ENCODE data around the gene MRPL24. TPM values are rescaled to one million over a fixed set of nuclear protein-coding genes. Genes with fewer than 3 reads are reported as not detected.

The MRPL24 gene
- total and polyA plus RNA-seq, 2 donors, result 53.8 to 59.0 TPM

DNA sequence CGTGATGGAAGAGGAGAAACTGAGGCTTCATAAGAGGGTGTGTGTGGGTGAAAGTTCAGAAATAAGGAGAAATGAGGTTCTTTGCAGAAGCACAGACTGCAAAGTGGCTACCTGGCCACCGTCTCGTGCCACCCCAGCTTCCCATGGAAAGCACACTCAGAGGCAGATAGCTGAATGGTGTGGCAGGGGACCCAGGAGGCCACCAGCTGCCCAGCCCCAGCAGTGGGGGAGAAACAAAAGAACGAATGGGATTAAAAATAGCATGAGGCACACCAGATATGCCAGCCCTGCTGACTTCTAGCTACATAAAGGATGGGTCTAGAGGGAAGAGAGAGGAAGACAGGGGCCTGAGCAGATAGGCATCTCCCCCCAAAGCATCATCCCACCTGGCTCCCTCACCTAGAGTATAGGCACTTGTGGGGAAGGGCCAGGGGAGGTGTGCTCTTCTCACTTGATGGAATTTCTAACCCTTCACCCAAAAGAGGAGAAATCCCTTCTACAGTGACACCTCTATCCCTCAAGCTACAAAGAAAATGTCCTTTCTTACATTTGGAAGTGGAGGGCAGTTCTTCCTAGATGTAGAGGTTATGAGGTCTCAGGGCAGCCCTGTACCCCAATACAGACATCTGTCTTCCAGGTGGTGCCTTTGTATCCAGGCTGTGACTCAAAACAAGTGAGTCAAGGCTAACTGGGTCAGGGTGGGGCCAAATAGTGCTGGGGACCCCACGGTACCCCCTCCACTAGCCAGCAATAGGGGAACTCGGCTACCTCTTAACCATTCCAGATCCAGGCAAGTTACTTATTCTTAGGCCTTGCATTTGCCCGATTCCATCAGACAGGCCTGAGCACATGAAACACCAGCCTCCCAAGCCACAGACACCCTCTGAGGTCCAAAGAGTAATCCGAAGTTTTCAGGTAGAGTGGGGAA lies 7.1 kb upstream of the MRPL24 start:
- peak overlapping the region; percentile 66 to 95 for H3K4me3 ChIP-seq (ENCODE audit: low read length in 2 of 2)
- WGBS, result 25% methylated on average over 8 of the region's 8 CpGs

GRCh38 chr1:156746728-156747631 lies 6.1 kb upstream of the MRPL24 start:
- Histone ChIP-seq H3K36me3 (ENCODE audit: control insufficient read depth in 2 of 2, insufficient read depth in 2 of 2, low read length in 1 of 2) (peaks cover 27 to 48% of the 10 kb centered on the region in 2 donors), H3K27ac (ENCODE audit: low read depth in 1 of 2, low read length in 1 of 2) (peak overlapping the region; percentile 90 to 91), H3K4me3 (ENCODE audit: low read length in 2 of 2) (peak overlapping the region; percentile 41 to 44), H3K9me3 (ENCODE audit: control insufficient read depth in 2 of 2, insufficient read depth in 1 of 2, low read length in 1 of 2) (no peaks in the 10 kb centered on the region), H3K27me3 (ENCODE audit: control insufficient read depth in 2 of 2, insufficient read depth in 1 of 2, low read length in 1 of 2) (no peaks in the 10 kb centered on the region), H3K4me1 (ENCODE audit: control insufficient read depth in 2 of 2, insufficient read depth in 2 of 2, low read length in 2 of 2) (peaks cover 31 to 74% of the 10 kb centered on the region in 2 donors)
- peak in 3 of 9 donors; percentile 66 to 82 (median 68) for DNase-seq (ENCODE audit: low read depth in 6 of 9, low spot score in 9 of 9)
- 12% methylated on average over 24 of the region's 29 CpGs for WGBS

More for the DNA sequence above, 7.1 kb upstream of the MRPL24 start:
- Histone ChIP-seq H3K36me3 (ENCODE audit: control insufficient read depth in 2 of 2, insufficient read depth in 2 of 2, low read length in 1 of 2) (peaks cover 20 to 38% of the 10 kb centered on the region in 2 donors), H3K4me1 (ENCODE audit: control insufficient read depth in 2 of 2, insufficient read depth in 2 of 2, low read length in 2 of 2) (peaks cover 34 to 73% of the 10 kb centered on the region in 2 donors), H3K27ac (ENCODE audit: low read depth in 1 of 2, low read length in 1 of 2) (peak overlapping the region; percentile 85 to 90), H3K27me3 (ENCODE audit: control insufficient read depth in 2 of 2, insufficient read depth in 1 of 2, low read length in 1 of 2) (no peaks in the 10 kb centered on the region), H3K9me3 (ENCODE audit: control insufficient read depth in 2 of 2, insufficient read depth in 1 of 2, low read length in 1 of 2) (no peaks in the 10 kb centered on the region)
- DNase-seq (ENCODE audit: low read depth in 6 of 9, low spot score in 9 of 9), result peak in 1 of 9 donors; percentile 41

GRCh38 chr1:156746406-156746727 lies 5.5 kb upstream of the MRPL24 start:
- DNase-seq (ENCODE audit: low read depth in 6 of 9, low spot score in 9 of 9), result no peak
- Histone ChIP-seq H3K4me3 (ENCODE audit: low read length in 2 of 2) (peak overlapping the region in 1 of 2 donors; percentile 44), H3K36me3 (ENCODE audit: control insufficient read depth in 2 of 2, insufficient read depth in 2 of 2, low read length in 1 of 2) (peaks cover 27 to 54% of the 10 kb centered on the region in 2 donors), H3K27ac (ENCODE audit: low read depth in 1 of 2, low read length in 1 of 2) (peak overlapping the region; percentile 85 to 91), H3K4me1 (ENCODE audit: control insufficient read depth in 2 of 2, insufficient read depth in 2 of 2, low read length in 2 of 2) (peaks cover 32 to 78% of the 10 kb centered on the region in 2 donors), H3K27me3 (ENCODE audit: control insufficient read depth in 2 of 2, insufficient read depth in 1 of 2, low read length in 1 of 2) (no peaks in the 10 kb centered on the region), H3K9me3 (ENCODE audit: control insufficient read depth in 2 of 2, insufficient read depth in 1 of 2, low read length in 1 of 2) (no peaks in the 10 kb centered on the region)
- 84% methylated on average over 9 of the region's 9 CpGs for WGBS

- DNase-seq (ENCODE audit: low read depth in 6 of 9, low spot score in 9 of 9), result no peak
- no peaks in the 10 kb centered on the region for H3K9me3 ChIP-seq (ENCODE audit: control insufficient read depth in 2 of 2, insufficient read depth in 1 of 2, low read length in 1 of 2)
- no peak overlapping the region for H3K4me3 ChIP-seq (ENCODE audit: low read length in 2 of 2)
- H3K36me3 ChIP-seq (ENCODE audit: control insufficient read depth in 2 of 2, insufficient read depth in 2 of 2, low read length in 1 of 2), result peaks cover 27 to 55% of the 10 kb centered on the region in 2 donors
- 94% methylated on average over 3 of the region's 3 CpGs for WGBS
- H3K4me1 ChIP-seq (ENCODE audit: control insufficient read depth in 2 of 2, insufficient read depth in 2 of 2, low read length in 2 of 2), result peaks cover 33 to 80% of the 10 kb centered on the region in 2 donors
- H3K27ac ChIP-seq (ENCODE audit: low read depth in 1 of 2, low read length in 1 of 2), result no peak overlapping the region
- H3K27me3 ChIP-seq (ENCODE audit: control insufficient read depth in 2 of 2, insufficient read depth in 1 of 2, low read length in 1 of 2), result no peaks in the 10 kb centered on the region
Measured at GRCh38 chr1:156745881-156746280, 5.0 kb upstream of the MRPL24 start.

- Histone ChIP-seq H3K27me3 (ENCODE audit: control insufficient read depth in 2 of 2, insufficient read depth in 1 of 2, low read length in 1 of 2) (no peaks in the 10 kb centered on the region), H3K4me3 (ENCODE audit: low read length in 2 of 2) (no peak overlapping the region), H3K9me3 (ENCODE audit: control insufficient read depth in 2 of 2, insufficient read depth in 1 of 2, low read length in 1 of 2) (no peaks in the 10 kb centered on the region), H3K27ac (ENCODE audit: low read depth in 1 of 2, low read length in 1 of 2) (no peak overlapping the region), H3K36me3 (ENCODE audit: control insufficient read depth in 2 of 2, insufficient read depth in 2 of 2, low read length in 1 of 2) (peaks cover 27 to 53% of the 10 kb centered on the region in 2 donors), H3K4me1 (ENCODE audit: control insufficient read depth in 2 of 2, insufficient read depth in 2 of 2, low read length in 2 of 2) (peaks cover 30 to 78% of the 10 kb centered on the region in 2 donors)
- WGBS, result 81% methylated on average over 14 of the region's 14 CpGs
- no peak for DNase-seq (ENCODE audit: low read depth in 6 of 9, low spot score in 9 of 9)
Measured at GRCh38 chr1:156744786-156745419, 4.0 kb upstream of the MRPL24 start.

DNA sequence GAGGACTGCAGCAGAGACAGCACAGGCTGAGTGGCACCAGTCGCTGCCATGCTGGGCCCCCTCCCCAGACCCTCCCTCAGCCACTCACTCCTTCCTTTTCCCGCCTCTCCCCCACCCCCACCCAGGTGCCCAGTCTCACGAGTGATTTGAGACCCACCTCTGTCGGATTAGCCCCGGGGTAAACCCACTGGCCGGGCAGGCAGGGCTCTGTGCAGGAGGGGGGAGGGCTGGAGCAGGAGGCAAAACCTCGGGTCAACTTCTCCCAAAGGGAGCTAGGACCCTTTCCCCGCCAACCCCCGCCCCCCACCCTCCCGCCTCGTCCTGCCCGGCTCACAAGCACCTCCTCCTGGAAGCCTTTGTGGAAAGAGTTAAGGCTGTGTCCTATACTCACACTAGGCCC lies 3.5 kb upstream of the MRPL24 start:
- Histone ChIP-seq H3K4me3 (ENCODE audit: low read length in 2 of 2) (no peak overlapping the region), H3K27ac (ENCODE audit: low read depth in 1 of 2, low read length in 1 of 2) (no peak overlapping the region), H3K4me1 (ENCODE audit: control insufficient read depth in 2 of 2, insufficient read depth in 2 of 2, low read length in 2 of 2) (peaks cover 27 to 72% of the 10 kb centered on the region in 2 donors), H3K36me3 (ENCODE audit: control insufficient read depth in 2 of 2, insufficient read depth in 2 of 2, low read length in 1 of 2) (peaks cover 27 to 47% of the 10 kb centered on the region in 2 donors), H3K27me3 (ENCODE audit: control insufficient read depth in 2 of 2, insufficient read depth in 1 of 2, low read length in 1 of 2) (no peaks in the 10 kb centered on the region), H3K9me3 (ENCODE audit: control insufficient read depth in 2 of 2, insufficient read depth in 1 of 2, low read length in 1 of 2) (no peaks in the 10 kb centered on the region)
- no peak for DNase-seq (ENCODE audit: low read depth in 6 of 9, low spot score in 9 of 9)
- WGBS, result 87% methylated on average over 12 of the region's 12 CpGs

DNA sequence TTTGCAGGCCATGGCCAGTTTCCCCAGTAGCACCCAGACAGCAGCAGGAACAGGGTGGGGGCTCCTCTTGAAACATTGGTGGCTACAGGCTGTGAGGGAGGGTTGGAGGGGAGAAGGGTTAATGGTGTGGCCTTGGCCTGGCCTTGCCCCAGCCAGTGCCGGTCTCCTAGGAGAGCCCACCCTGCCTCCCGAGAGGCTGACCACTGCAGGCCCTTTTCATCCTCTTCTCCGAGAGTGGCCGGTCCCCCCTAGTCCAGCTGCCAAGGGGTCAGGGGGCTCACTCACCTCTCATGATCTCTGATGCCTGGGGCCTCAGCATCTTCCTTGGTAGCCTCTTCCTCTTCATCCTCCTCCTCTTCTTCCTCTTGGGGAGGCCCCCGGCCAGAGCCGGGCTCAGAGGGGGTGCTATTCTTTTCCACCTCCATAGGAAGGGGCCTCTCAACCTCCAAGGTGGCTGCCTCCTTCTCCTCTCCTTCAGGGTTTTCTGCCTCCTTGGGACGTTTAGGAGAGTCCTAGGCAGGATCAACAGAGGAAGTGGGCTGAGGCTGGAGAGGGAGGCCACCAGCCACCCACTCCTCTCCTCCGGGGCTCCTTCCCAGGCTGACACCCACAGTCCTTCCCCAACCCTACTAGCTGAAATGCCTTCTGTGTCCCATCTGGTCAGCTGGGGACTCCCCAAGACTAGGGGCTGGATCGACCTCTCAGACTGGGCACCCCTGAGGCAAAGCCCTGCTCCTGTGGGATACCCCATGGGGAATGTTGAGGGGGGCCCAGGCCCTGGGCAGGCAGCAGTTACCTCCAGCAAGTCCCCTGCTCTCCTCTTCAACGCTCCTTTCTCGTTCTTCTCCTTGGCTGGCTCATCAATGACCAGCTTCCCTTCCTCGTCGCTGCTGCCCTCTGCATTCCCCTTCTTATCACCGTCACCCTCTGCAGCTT lies 2.7 kb upstream of the MRPL24 start:
- Histone ChIP-seq H3K4me1 (ENCODE audit: control insufficient read depth in 2 of 2, insufficient read depth in 2 of 2, low read length in 2 of 2) (peaks cover 20 to 65% of the 10 kb centered on the region in 2 donors), H3K36me3 (ENCODE audit: control insufficient read depth in 2 of 2, insufficient read depth in 2 of 2, low read length in 1 of 2) (peaks cover 27 to 50% of the 10 kb centered on the region in 2 donors), H3K4me3 (ENCODE audit: low read length in 2 of 2) (no peak overlapping the region), H3K27me3 (ENCODE audit: control insufficient read depth in 2 of 2, insufficient read depth in 1 of 2, low read length in 1 of 2) (no peaks in the 10 kb centered on the region), H3K27ac (ENCODE audit: low read depth in 1 of 2, low read length in 1 of 2) (no peak overlapping the region), H3K9me3 (ENCODE audit: control insufficient read depth in 2 of 2, insufficient read depth in 1 of 2, low read length in 1 of 2) (no peaks in the 10 kb centered on the region)
- 94% methylated on average over 14 of the region's 14 CpGs for WGBS
- DNase-seq (ENCODE audit: low read depth in 6 of 9, low spot score in 9 of 9), result no peak

DNA sequence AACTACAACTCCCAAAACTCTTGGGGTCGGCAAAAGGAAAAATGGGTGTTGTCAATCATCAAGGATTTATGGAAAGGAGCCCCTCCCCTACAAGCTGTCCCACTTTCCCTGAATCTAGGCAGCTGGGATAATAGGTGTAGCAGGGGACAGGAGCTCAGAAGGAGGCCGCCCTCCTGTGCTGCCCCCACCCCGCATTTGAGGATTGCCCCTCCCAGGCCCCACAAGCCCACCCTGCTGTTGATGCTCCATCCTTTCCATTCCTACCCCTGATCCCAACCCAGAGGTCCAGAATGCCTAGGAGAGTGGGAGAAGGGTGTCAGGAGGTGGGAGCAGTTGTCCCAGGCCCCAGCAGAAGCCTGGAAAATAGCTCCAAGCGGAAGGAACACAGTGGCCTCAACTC lies 1.9 kb upstream of the MRPL24 start:
- DNase-seq (ENCODE audit: low read depth in 6 of 9, low spot score in 9 of 9), result no peak
- peaks cover 12 to 57% of the 10 kb centered on the region in 2 donors for H3K4me1 ChIP-seq (ENCODE audit: control insufficient read depth in 2 of 2, insufficient read depth in 2 of 2, low read length in 2 of 2)

More for the DNA sequence above, 1.9 kb upstream of the MRPL24 start:
- H3K4me3 ChIP-seq (ENCODE audit: low read length in 2 of 2), result no peak overlapping the region
- H3K9me3 ChIP-seq (ENCODE audit: control insufficient read depth in 2 of 2, insufficient read depth in 1 of 2, low read length in 1 of 2), result no peaks in the 10 kb centered on the region
- WGBS, result 98% methylated on average over 4 of the region's 4 CpGs
- no peaks in the 10 kb centered on the region for H3K27me3 ChIP-seq (ENCODE audit: control insufficient read depth in 2 of 2, insufficient read depth in 1 of 2, low read length in 1 of 2)
- peaks cover 32 to 53% of the 10 kb centered on the region in 2 donors for H3K36me3 ChIP-seq (ENCODE audit: control insufficient read depth in 2 of 2, insufficient read depth in 2 of 2, low read length in 1 of 2)
- no peak overlapping the region for H3K27ac ChIP-seq (ENCODE audit: low read depth in 1 of 2, low read length in 1 of 2)

All from thymus (tissue), 11 donors.